Measurements from ENCODE around the gene RABGAP1.

DNA sequence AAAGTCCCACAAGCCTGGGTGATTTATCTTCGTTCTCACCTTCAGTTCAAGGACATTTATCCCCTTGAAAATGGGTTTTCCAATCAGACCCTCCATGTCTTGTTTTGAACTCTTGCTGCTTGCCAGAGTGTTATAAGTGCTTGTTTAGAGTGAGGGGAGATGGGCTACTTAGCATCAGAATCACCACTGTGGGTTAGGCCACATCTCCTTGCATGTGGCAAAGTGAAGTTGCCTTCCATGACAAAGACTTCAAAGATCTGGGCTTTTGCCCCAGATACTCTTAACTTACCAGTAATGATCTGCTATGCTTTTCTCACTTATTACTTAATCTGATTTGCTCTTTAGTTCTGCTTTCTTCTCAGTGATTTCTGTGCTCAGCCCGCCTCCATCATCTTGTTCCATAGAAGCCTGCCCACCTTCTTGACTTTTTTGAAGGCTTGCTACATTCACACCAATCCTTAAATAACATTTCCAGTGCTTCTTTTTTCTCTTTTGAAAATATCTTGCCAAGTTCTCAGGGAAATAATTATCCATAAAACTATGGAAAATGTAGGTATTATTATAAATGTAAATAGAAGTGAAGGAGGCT, 131.7 kb downstream of the RABGAP1 start:
- TF ChIP-seq, protein P1, sequence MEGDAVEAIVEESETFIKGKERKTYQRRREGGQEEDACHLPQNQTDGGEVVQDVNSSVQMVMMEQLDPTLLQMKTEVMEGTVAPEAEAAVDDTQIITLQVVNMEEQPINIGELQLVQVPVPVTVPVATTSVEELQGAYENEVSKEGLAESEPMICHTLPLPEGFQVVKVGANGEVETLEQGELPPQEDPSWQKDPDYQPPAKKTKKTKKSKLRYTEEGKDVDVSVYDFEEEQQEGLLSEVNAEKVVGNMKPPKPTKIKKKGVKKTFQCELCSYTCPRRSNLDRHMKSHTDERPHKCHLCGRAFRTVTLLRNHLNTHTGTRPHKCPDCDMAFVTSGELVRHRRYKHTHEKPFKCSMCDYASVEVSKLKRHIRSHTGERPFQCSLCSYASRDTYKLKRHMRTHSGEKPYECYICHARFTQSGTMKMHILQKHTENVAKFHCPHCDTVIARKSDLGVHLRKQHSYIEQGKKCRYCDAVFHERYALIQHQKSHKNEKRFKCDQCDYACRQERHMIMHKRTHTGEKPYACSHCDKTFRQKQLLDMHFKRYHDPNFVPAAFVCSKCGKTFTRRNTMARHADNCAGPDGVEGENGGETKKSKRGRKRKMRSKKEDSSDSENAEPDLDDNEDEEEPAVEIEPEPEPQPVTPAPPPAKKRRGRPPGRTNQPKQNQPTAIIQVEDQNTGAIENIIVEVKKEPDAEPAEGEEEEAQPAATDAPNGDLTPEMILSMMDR (IDR thresholded peaks at IDR 0.05) = no peak
- TF ChIP-seq POLR2A (IDR thresholded peaks at IDR 0.05; ENCODE audit: low read depth) (no peak), POLR2AphosphoS5 (IDR thresholded peaks at IDR 0.05) (no peak)

Measured in esophagus muscularis mucosa (tissue), 3 donors.